Measurements from ENCODE around the gene UCN2.

The UCN2 gene

DNA sequence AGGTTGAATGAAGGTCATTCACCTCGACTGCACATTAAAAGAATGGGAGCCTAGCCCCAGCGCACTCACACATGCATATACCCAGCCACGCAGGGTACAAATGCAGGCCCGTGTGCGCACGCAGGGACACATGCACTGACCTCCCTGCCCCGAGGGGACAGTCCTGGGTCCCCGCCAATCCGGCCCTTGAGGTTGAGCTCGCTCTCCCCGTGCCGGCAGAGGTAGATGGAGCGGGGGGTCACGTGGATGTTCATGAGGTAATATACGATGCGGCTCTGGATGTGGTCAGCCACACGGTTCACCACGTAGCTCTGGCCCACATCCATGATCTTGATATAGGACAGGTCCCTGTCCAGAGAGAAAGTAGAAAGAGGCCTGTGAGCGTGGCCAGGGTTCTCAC is 27.5 kb downstream of the UCN2 start:
- no peak for TF ChIP-seq YY1 (IDR thresholded peaks at IDR 0.05; ENCODE audit: low read depth)
- no peak for TF ChIP-seq FOXM1 (IDR thresholded peaks at IDR 0.05; ENCODE audit: borderline replicate concordance, low read depth)
- TF ChIP-seq EGR1 (IDR thresholded peaks at IDR 0.05) = no peak
- no peak for TF ChIP-seq RAD21 (IDR thresholded peaks at IDR 0.05; ENCODE audit: low read depth)
- TF ChIP-seq, protein P1, sequence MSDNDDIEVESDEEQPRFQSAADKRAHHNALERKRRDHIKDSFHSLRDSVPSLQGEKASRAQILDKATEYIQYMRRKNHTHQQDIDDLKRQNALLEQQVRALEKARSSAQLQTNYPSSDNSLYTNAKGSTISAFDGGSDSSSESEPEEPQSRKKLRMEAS (IDR thresholded peaks at IDR 0.05) = no peak
- TF ChIP-seq TCF12 (IDR thresholded peaks at IDR 0.05; ENCODE audit: low read depth) = no peak
- no peak for TF ChIP-seq CREB1 (IDR thresholded peaks at IDR 0.05; ENCODE audit: low read depth)
- TF ChIP-seq, protein P2, sequence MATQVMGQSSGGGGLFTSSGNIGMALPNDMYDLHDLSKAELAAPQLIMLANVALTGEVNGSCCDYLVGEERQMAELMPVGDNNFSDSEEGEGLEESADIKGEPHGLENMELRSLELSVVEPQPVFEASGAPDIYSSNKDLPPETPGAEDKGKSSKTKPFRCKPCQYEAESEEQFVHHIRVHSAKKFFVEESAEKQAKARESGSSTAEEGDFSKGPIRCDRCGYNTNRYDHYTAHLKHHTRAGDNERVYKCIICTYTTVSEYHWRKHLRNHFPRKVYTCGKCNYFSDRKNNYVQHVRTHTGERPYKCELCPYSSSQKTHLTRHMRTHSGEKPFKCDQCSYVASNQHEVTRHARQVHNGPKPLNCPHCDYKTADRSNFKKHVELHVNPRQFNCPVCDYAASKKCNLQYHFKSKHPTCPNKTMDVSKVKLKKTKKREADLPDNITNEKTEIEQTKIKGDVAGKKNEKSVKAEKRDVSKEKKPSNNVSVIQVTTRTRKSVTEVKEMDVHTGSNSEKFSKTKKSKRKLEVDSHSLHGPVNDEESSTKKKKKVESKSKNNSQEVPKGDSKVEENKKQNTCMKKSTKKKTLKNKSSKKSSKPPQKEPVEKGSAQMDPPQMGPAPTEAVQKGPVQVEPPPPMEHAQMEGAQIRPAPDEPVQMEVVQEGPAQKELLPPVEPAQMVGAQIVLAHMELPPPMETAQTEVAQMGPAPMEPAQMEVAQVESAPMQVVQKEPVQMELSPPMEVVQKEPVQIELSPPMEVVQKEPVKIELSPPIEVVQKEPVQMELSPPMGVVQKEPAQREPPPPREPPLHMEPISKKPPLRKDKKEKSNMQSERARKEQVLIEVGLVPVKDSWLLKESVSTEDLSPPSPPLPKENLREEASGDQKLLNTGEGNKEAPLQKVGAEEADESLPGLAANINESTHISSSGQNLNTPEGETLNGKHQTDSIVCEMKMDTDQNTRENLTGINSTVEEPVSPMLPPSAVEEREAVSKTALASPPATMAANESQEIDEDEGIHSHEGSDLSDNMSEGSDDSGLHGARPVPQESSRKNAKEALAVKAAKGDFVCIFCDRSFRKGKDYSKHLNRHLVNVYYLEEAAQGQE (IDR thresholded peaks at IDR 0.05; ENCODE audit: low read depth) = no peak
- TF ChIP-seq NFIC (IDR thresholded peaks at IDR 0.05) = no peak
- no peak for TF ChIP-seq ZBTB7A (IDR thresholded peaks at IDR 0.05; ENCODE audit: low read depth)
- TF ChIP-seq, protein P3, sequence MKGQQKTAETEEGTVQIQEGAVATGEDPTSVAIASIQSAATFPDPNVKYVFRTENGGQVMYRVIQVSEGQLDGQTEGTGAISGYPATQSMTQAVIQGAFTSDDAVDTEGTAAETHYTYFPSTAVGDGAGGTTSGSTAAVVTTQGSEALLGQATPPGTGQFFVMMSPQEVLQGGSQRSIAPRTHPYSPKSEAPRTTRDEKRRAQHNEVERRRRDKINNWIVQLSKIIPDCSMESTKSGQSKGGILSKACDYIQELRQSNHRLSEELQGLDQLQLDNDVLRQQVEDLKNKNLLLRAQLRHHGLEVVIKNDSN (IDR thresholded peaks at IDR 0.05) = no peak

DNA sequence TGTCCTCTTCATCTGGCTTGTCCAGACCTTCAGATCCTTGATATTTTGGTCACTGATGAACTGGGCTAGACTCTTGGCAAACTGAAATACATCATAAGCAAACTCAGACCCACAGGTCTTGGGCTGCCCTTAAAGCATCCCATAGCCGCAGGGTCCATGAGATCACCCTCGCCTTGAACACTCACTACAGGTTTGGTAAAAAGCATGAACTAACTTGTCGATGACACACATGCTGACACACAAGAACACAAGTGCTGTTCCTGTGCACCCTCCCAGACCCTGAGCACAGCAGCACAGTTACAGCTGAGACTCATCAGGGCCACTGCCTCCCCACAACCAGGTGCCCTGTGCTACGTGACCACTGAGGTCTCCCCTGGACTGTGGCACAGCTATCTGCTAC is 28.0 kb downstream of the UCN2 start:
- TF ChIP-seq EGR1 (IDR thresholded peaks at IDR 0.05) = no peak

DNA sequence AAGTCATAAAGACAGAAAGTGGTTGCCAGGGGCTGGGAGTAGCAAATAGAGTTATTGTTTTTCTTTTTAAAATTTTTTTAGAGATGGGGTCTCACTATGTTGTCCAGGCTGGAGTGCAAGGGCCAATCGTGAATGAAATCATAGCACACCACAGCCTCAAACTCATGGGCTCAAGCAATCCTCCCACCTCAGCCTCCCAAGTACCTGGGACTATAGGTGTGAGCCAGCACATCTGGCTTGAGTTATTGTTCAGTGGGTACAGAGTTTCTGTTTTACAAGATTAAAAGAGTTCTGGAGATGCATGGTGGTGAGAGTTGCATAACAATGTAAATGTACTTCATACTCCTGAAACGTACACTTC is 30.6 kb downstream of the UCN2 start:
- TF ChIP-seq EGR1 (IDR thresholded peaks at IDR 0.05) = no peak
- TF ChIP-seq RAD21 (IDR thresholded peaks at IDR 0.05; ENCODE audit: low read depth) = no peak
- TF ChIP-seq CEBPB (IDR thresholded peaks at IDR 0.05) = no peak
- TF ChIP-seq, protein P3 (IDR thresholded peaks at IDR 0.05) = no peak
- TF ChIP-seq TEAD4 (IDR thresholded peaks at IDR 0.05) = no peak
- TF ChIP-seq, protein P2 (IDR thresholded peaks at IDR 0.05; ENCODE audit: low read depth) = no peak

DNA sequence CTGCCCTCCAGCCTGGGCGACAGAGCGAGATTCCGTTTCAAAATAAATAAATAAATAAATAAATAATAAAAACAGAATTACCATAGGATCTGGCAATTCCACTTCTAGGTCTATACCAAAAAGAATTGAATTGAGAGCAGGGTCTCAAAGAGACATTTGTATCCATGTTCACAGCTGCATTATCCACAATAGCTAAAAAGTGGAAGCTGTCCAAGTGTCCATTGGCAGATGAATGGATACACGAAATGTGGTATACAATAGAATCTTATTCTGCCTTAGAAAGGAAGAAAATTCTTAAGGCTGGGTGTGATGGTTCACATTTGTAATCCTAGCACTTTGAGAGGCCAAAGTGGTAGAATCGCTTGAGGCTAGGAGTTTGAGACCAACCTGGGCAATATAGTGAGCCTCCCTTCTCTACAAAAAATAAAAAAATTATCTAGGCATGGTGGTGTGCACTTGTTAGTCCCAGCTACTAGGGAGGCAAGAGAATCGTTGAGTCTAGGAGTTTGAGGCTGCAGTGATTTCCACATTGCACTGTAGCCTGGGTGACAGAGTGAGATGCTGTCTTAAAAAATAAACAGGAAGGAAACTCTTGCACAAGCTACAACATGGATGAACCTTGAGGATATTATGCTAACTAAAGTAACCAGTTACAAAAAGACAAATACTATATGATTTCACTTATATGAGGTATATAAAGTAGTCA is 31.2 kb downstream of the UCN2 start:
- no peak for TF ChIP-seq FOXM1 (IDR thresholded peaks at IDR 0.05; ENCODE audit: borderline replicate concordance, low read depth)
- no peak for TF ChIP-seq TCF12 (IDR thresholded peaks at IDR 0.05; ENCODE audit: low read depth)
- no peak for TF ChIP-seq EP300 (IDR thresholded peaks at IDR 0.05; ENCODE audit: borderline replicate concordance)
- TF ChIP-seq CEBPB (IDR thresholded peaks at IDR 0.05) = no peak
- TF ChIP-seq YY1 (IDR thresholded peaks at IDR 0.05; ENCODE audit: low read depth) = no peak
- no peak for TF ChIP-seq EGR1 (IDR thresholded peaks at IDR 0.05)
- TF ChIP-seq ZBTB7A (IDR thresholded peaks at IDR 0.05; ENCODE audit: low read depth) = no peak
- no peak for TF ChIP-seq CREB1 (IDR thresholded peaks at IDR 0.05; ENCODE audit: low read depth)
- no peak for TF ChIP-seq TEAD4 (IDR thresholded peaks at IDR 0.05)
- no peak for TF ChIP-seq RAD21 (IDR thresholded peaks at IDR 0.05; ENCODE audit: low read depth)
- TF ChIP-seq, protein P2 (IDR thresholded peaks at IDR 0.05; ENCODE audit: low read depth) = no peak
- TF ChIP-seq, protein P1 (IDR thresholded peaks at IDR 0.05) = no peak
- TF ChIP-seq, protein P3 (IDR thresholded peaks at IDR 0.05) = no peak
- no peak for TF ChIP-seq TAF1 (IDR thresholded peaks at IDR 0.05; ENCODE audit: low read depth)
- no peak for TF ChIP-seq NFIC (IDR thresholded peaks at IDR 0.05)

Measured in Ishikawa (cell line).